ENCODE data around the gene CLMN. TPM values are rescaled to one million over a fixed set of nuclear protein-coding genes. Genes with fewer than 3 reads are reported as not detected.

The CLMN gene
- total and polyA plus RNA-seq, 2 donors (not counting 1 experiment from before 2014, with no cell fraction given), result 9.6 to 51.5 TPM

- WGBS (ENCODE audit: insufficient coverage), result 88% methylated on average over 7 of the region's 7 CpGs
- no peak overlapping the region for H3K4me3 Mint-ChIP-seq
- H4K20me1 ChIP-seq (ENCODE audit: control insufficient read depth, insufficient read depth, low read length, poor library complexity, severe bottlenecking), result peaks cover 11% of the 10 kb centered on the region
- no peak overlapping the region for H3K27ac ChIP-seq (ENCODE audit: low read length in 2 of 2)
- intact Hi-C loops (cut with micrococcal nuclease), result loop anchor here (10.0 kb wide), 1 partner anchor 53 kb away; no protein-coding TSS in a partner anchor
- TF ChIP-seq CTCF (IDR thresholded peaks at IDR 0.05) (no peak), EZH2 (IDR thresholded peaks at IDR 0.05; ENCODE audit: borderline replicate concordance, insufficient read depth, low read depth, low read length, poor library complexity, severe bottlenecking) (no peak)
- H2AFZ ChIP-seq (ENCODE audit: insufficient read depth, low read depth, low read length, poor library complexity, severe bottlenecking), result no peak overlapping the region
- H3K4me2 ChIP-seq (replicated peaks; ENCODE audit: low read depth, low read length, poor library complexity, severe bottlenecking), result no peak overlapping the region
- DNase-seq (no peak), ATAC-seq (ENCODE audit: low read depth) (no peak)
- no peak overlapping the region for H3K9ac ChIP-seq (ENCODE audit: low read length)
- no peaks in the 10 kb centered on the region for H3K9me3 ChIP-seq (ENCODE audit: control extremely low read depth in 1 of 3, control insufficient read depth in 2 of 3, insufficient read depth in 1 of 3, low read length in 2 of 3)
- peaks cover 46% of the 10 kb centered on the region for H3K79me2 ChIP-seq (ENCODE audit: control insufficient read depth, insufficient read depth, low read length)
- H3K4me3 ChIP-seq (ENCODE audit: control extremely low read depth in 1 of 5, extremely low read depth in 1 of 5, insufficient read depth in 1 of 5, low read depth in 2 of 5, low read length in 4 of 5), result no peak overlapping the region
- H3K9me3 Mint-ChIP-seq (ENCODE audit: insufficient read depth), result no peaks in the 10 kb centered on the region
- no peak overlapping the region for H3K27ac Mint-ChIP-seq
- H3K27me3 ChIP-seq (replicated peaks in 1 of 4; ENCODE audit: control extremely low read depth in 1 of 4, control insufficient read depth in 3 of 4, insufficient read depth in 4 of 4, low read length in 3 of 4), result no peaks in the 10 kb centered on the region
- no peaks in the 10 kb centered on the region for H3K27me3 Mint-ChIP-seq
- ChIA-PET CTCF (no interaction called here), POLR2A (no interaction called here)
- peaks cover 3 to 16% of the 10 kb centered on the region in 2 donors for H3K4me1 ChIP-seq (ENCODE audit: control insufficient read depth in 2 of 2, insufficient read depth in 2 of 2, low read length in 2 of 2)
- no peaks in the 10 kb centered on the region for H3K36me3 ChIP-seq (replicated peaks in 1 of 2; ENCODE audit: control extremely low read depth in 1 of 2, control insufficient read depth in 1 of 2, extremely low read depth in 1 of 2, insufficient read depth in 2 of 2, low read length in 1 of 2)
- peaks cover 27% of the 10 kb centered on the region for H3K4me1 Mint-ChIP-seq
Observed at GRCh38 chr14:95311752-95312151, 8.0 kb downstream of the CLMN start.

- Histone ChIP-seq H3K27ac (ENCODE audit: low read length in 2 of 2) (no peak overlapping the region), H3K9me3 (ENCODE audit: control extremely low read depth in 1 of 3, control insufficient read depth in 2 of 3, insufficient read depth in 1 of 3, low read length in 2 of 3) (no peaks in the 10 kb centered on the region), H3K36me3 (replicated peaks in 1 of 2; ENCODE audit: control extremely low read depth in 1 of 2, control insufficient read depth in 1 of 2, extremely low read depth in 1 of 2, insufficient read depth in 2 of 2, low read length in 1 of 2) (no peaks in the 10 kb centered on the region), H4K20me1 (ENCODE audit: control insufficient read depth, insufficient read depth, low read length, poor library complexity, severe bottlenecking) (peaks cover 16% of the 10 kb centered on the region), H3K9ac (ENCODE audit: low read length) (no peak overlapping the region), H3K4me1 (ENCODE audit: control insufficient read depth in 2 of 2, insufficient read depth in 2 of 2, low read length in 2 of 2) (peaks cover 3 to 16% of the 10 kb centered on the region in 2 donors), H3K4me3 (ENCODE audit: control extremely low read depth in 1 of 5, extremely low read depth in 1 of 5, insufficient read depth in 1 of 5, low read depth in 2 of 5, low read length in 4 of 5) (no peak overlapping the region), H3K4me2 (replicated peaks; ENCODE audit: low read depth, low read length, poor library complexity, severe bottlenecking) (no peak overlapping the region), H3K79me2 (ENCODE audit: control insufficient read depth, insufficient read depth, low read length) (peaks cover 49% of the 10 kb centered on the region), H2AFZ (ENCODE audit: insufficient read depth, low read depth, low read length, poor library complexity, severe bottlenecking) (no peak overlapping the region), H3K27me3 (replicated peaks in 1 of 4; ENCODE audit: control extremely low read depth in 1 of 4, control insufficient read depth in 3 of 4, insufficient read depth in 4 of 4, low read length in 3 of 4) (no peaks in the 10 kb centered on the region)
- ChIA-PET POLR2A (no interaction called here), CTCF (no interaction called here)
- TF ChIP-seq EZH2 (IDR thresholded peaks at IDR 0.05; ENCODE audit: borderline replicate concordance, insufficient read depth, low read depth, low read length, poor library complexity, severe bottlenecking) (no peak), CTCF (IDR thresholded peaks at IDR 0.05) (no peak)
- Mint-ChIP-seq H3K27ac (no peak overlapping the region), H3K9me3 (ENCODE audit: insufficient read depth) (no peaks in the 10 kb centered on the region), H3K4me3 (no peak overlapping the region), H3K27me3 (peaks cover 2% of the 10 kb centered on the region), H3K4me1 (peaks cover 33% of the 10 kb centered on the region)
- WGBS (ENCODE audit: insufficient coverage), result 90% methylated on average over 14 of the region's 16 CpGs
- no peak for ATAC-seq (ENCODE audit: low read depth)
- intact Hi-C loops (cut with micrococcal nuclease), result loop anchor here (10.0 kb wide), 1 partner anchor 54 kb away; no protein-coding TSS in a partner anchor
- no peak for DNase-seq
Observed at GRCh38 chr14:95310635-95311380, 8.9 kb downstream of the CLMN start.
